ENCODE measurements around the gene PIRT. TPM values are rescaled to one million over a fixed set of nuclear protein-coding genes. Genes with fewer than 3 reads are reported as not detected.
A peak's percentile ranks its signal among the peaks of the same experiment; 100 is the strongest.

PIRT gene
- total and polyA plus RNA-seq, 9 donors, result 0.04 to 0.34 (median 0.05) TPM; not detected in 1

GRCh38 chr17:10824874-10825273 is 13.0 kb downstream of the PIRT start:
- WGBS (ENCODE audit: insufficient coverage), result 85% methylated on average over 6 of the region's 7 CpGs
- Histone ChIP-seq H3K27me3 (ENCODE audit: control insufficient read depth, insufficient read depth, low read length) (no peaks in the 10 kb centered on the region), H3K36me3 (ENCODE audit: control insufficient read depth, insufficient read depth, low read length) (no peaks in the 10 kb centered on the region), H3K4me1 (ENCODE audit: control insufficient read depth, insufficient read depth, low read length) (peaks cover 5% of the 10 kb centered on the region), H3K27ac (ENCODE audit: low read length) (no peak overlapping the region), H3K9me3 (replicated peaks; ENCODE audit: control insufficient read depth, low read depth, low read length) (no peaks in the 10 kb centered on the region), H3K4me3 (ENCODE audit: low read length) (no peak overlapping the region)
- DNase-seq, result no peak

GRCh38 chr17:10821770-10822169 is 16.1 kb downstream of the PIRT start:
- no peaks in the 10 kb centered on the region for H3K36me3 ChIP-seq (ENCODE audit: control insufficient read depth, insufficient read depth, low read length)
- no peak for DNase-seq
- no peaks in the 10 kb centered on the region for H3K9me3 ChIP-seq (replicated peaks; ENCODE audit: control insufficient read depth, low read depth, low read length)
- H3K4me1 ChIP-seq (ENCODE audit: control insufficient read depth, insufficient read depth, low read length), result peaks cover 5% of the 10 kb centered on the region
- peaks cover 2% of the 10 kb centered on the region for H3K27me3 ChIP-seq (ENCODE audit: control insufficient read depth, insufficient read depth, low read length)
- H3K4me3 ChIP-seq (ENCODE audit: low read length), result no peak overlapping the region
- no peak overlapping the region for H3K27ac ChIP-seq (ENCODE audit: low read length)

GRCh38 chr17:10821054-10821453 is 16.8 kb downstream of the PIRT start:
- Histone ChIP-seq H3K9me3 (replicated peaks; ENCODE audit: control insufficient read depth, low read depth, low read length) (no peaks in the 10 kb centered on the region), H3K4me1 (ENCODE audit: control insufficient read depth, insufficient read depth, low read length) (peaks cover 6% of the 10 kb centered on the region), H3K36me3 (ENCODE audit: control insufficient read depth, insufficient read depth, low read length) (no peaks in the 10 kb centered on the region), H3K4me3 (ENCODE audit: low read length) (no peak overlapping the region), H3K27me3 (ENCODE audit: control insufficient read depth, insufficient read depth, low read length) (peaks cover 2% of the 10 kb centered on the region), H3K27ac (ENCODE audit: low read length) (no peak overlapping the region)
- 71% methylated on average over 1 of the region's 4 CpGs for WGBS (ENCODE audit: insufficient coverage)
- DNase-seq, result no peak

- H3K27ac ChIP-seq (ENCODE audit: low read length), result no peak overlapping the region
- peaks cover 10% of the 10 kb centered on the region for H3K4me1 ChIP-seq (ENCODE audit: control insufficient read depth, insufficient read depth, low read length)
- peak; percentile 27 for DNase-seq
- no peaks in the 10 kb centered on the region for H3K9me3 ChIP-seq (replicated peaks; ENCODE audit: control insufficient read depth, low read depth, low read length)
- no peak overlapping the region for H3K4me3 ChIP-seq (ENCODE audit: low read length)
- WGBS (ENCODE audit: insufficient coverage), result 72% methylated on average over 4 of the region's 5 CpGs
- H3K27me3 ChIP-seq (ENCODE audit: control insufficient read depth, insufficient read depth, low read length), result peaks cover 2% of the 10 kb centered on the region
- H3K36me3 ChIP-seq (ENCODE audit: control insufficient read depth, insufficient read depth, low read length), result no peaks in the 10 kb centered on the region
These were observed 22.6 kb downstream of the PIRT start for GRCh38 chr17:10815319-10815718.

- no CpG with 5 or more reads among the region's 1 CpG for WGBS (ENCODE audit: insufficient coverage)
- Histone ChIP-seq H3K27me3 (ENCODE audit: control insufficient read depth, insufficient read depth, low read length) (peaks cover 2% of the 10 kb centered on the region), H3K36me3 (ENCODE audit: control insufficient read depth, insufficient read depth, low read length) (no peaks in the 10 kb centered on the region), H3K9me3 (replicated peaks; ENCODE audit: control insufficient read depth, low read depth, low read length) (no peaks in the 10 kb centered on the region), H3K27ac (ENCODE audit: low read length) (no peak overlapping the region), H3K4me1 (ENCODE audit: control insufficient read depth, insufficient read depth, low read length) (peaks cover 10% of the 10 kb centered on the region), H3K4me3 (ENCODE audit: low read length) (no peak overlapping the region)
- DNase-seq, result no peak
These were observed 23.8 kb downstream of the PIRT start for GRCh38 chr17:10814075-10814474.

- Histone ChIP-seq H3K4me1 (ENCODE audit: control insufficient read depth, insufficient read depth, low read length) (peaks cover 10% of the 10 kb centered on the region), H3K9me3 (replicated peaks; ENCODE audit: control insufficient read depth, low read depth, low read length) (no peaks in the 10 kb centered on the region), H3K4me3 (ENCODE audit: low read length) (no peak overlapping the region), H3K27me3 (ENCODE audit: control insufficient read depth, insufficient read depth, low read length) (peaks cover 2% of the 10 kb centered on the region), H3K36me3 (ENCODE audit: control insufficient read depth, insufficient read depth, low read length) (no peaks in the 10 kb centered on the region), H3K27ac (ENCODE audit: low read length) (no peak overlapping the region)
- WGBS (ENCODE audit: insufficient coverage), result 53% methylated on average over 4 of the region's 5 CpGs
- DNase-seq, result peak; percentile 43
These were observed 25.2 kb downstream of the PIRT start for GRCh38 chr17:10812674-10813073.

GRCh38 chr17:10809605-10810004 is 28.3 kb downstream of the PIRT start:
- Histone ChIP-seq H3K27ac (ENCODE audit: low read length) (no peak overlapping the region), H3K9me3 (replicated peaks; ENCODE audit: control insufficient read depth, low read depth, low read length) (no peaks in the 10 kb centered on the region), H3K27me3 (ENCODE audit: control insufficient read depth, insufficient read depth, low read length) (no peaks in the 10 kb centered on the region), H3K4me3 (ENCODE audit: low read length) (no peak overlapping the region), H3K36me3 (ENCODE audit: control insufficient read depth, insufficient read depth, low read length) (no peaks in the 10 kb centered on the region), H3K4me1 (ENCODE audit: control insufficient read depth, insufficient read depth, low read length) (peaks cover 10% of the 10 kb centered on the region)
- whole genome bisulfite sequencing (ENCODE audit: insufficient coverage), result 78% methylated on average over 2 of the region's 4 CpGs
- no peak for DNase-seq

GRCh38 chr17:10807704-10808128 is 30.2 kb downstream of the PIRT start:
- DNase-seq, result no peak
- H3K27ac ChIP-seq (ENCODE audit: low read length), result no peak overlapping the region
- no peaks in the 10 kb centered on the region for H3K27me3 ChIP-seq (ENCODE audit: control insufficient read depth, insufficient read depth, low read length)
- no peaks in the 10 kb centered on the region for H3K9me3 ChIP-seq (replicated peaks; ENCODE audit: control insufficient read depth, low read depth, low read length)
- 59% methylated on average over 6 of the region's 7 CpGs for WGBS (ENCODE audit: insufficient coverage)
- peaks cover 14% of the 10 kb centered on the region for H3K4me1 ChIP-seq (ENCODE audit: control insufficient read depth, insufficient read depth, low read length)
- H3K36me3 ChIP-seq (ENCODE audit: control insufficient read depth, insufficient read depth, low read length), result no peaks in the 10 kb centered on the region
- H3K4me3 ChIP-seq (ENCODE audit: low read length), result no peak overlapping the region

- 78% methylated on average over 3 of the region's 9 CpGs for WGBS (ENCODE audit: insufficient coverage)
- no peaks in the 10 kb centered on the region for H3K36me3 ChIP-seq (ENCODE audit: control insufficient read depth, insufficient read depth, low read length)
- no peak overlapping the region for H3K4me3 ChIP-seq (ENCODE audit: low read length)
- DNase-seq, result no peak
- H3K9me3 ChIP-seq (replicated peaks; ENCODE audit: control insufficient read depth, low read depth, low read length), result no peaks in the 10 kb centered on the region
- H3K27ac ChIP-seq (ENCODE audit: low read length), result no peak overlapping the region
- no peaks in the 10 kb centered on the region for H3K27me3 ChIP-seq (ENCODE audit: control insufficient read depth, insufficient read depth, low read length)
- peaks cover 8% of the 10 kb centered on the region for H3K4me1 ChIP-seq (ENCODE audit: control insufficient read depth, insufficient read depth, low read length)
These were observed 31.2 kb downstream of the PIRT start for GRCh38 chr17:10806545-10807262.

- WGBS (ENCODE audit: insufficient coverage), result 81% methylated on average over 6 of the region's 6 CpGs
- Histone ChIP-seq H3K36me3 (ENCODE audit: control insufficient read depth, insufficient read depth, low read length) (no peaks in the 10 kb centered on the region), H3K4me1 (ENCODE audit: control insufficient read depth, insufficient read depth, low read length) (peaks cover 8% of the 10 kb centered on the region), H3K9me3 (replicated peaks; ENCODE audit: control insufficient read depth, low read depth, low read length) (no peaks in the 10 kb centered on the region), H3K4me3 (ENCODE audit: low read length) (no peak overlapping the region), H3K27me3 (ENCODE audit: control insufficient read depth, insufficient read depth, low read length) (no peaks in the 10 kb centered on the region), H3K27ac (ENCODE audit: low read length) (no peak overlapping the region)
- no peak for DNase-seq
These were observed 32.0 kb downstream of the PIRT start for GRCh38 chr17:10805911-10806310.

GRCh38 chr17:10804546-10804945 is 33.3 kb downstream of the PIRT start:
- H3K27me3 ChIP-seq (ENCODE audit: control insufficient read depth, insufficient read depth, low read length), result no peaks in the 10 kb centered on the region
- H3K27ac ChIP-seq (ENCODE audit: low read length), result no peak overlapping the region
- H3K4me1 ChIP-seq (ENCODE audit: control insufficient read depth, insufficient read depth, low read length), result peaks cover 8% of the 10 kb centered on the region
- WGBS (ENCODE audit: insufficient coverage), result 85% methylated on average over 3 of the region's 7 CpGs
- H3K9me3 ChIP-seq (replicated peaks; ENCODE audit: control insufficient read depth, low read depth, low read length), result no peaks in the 10 kb centered on the region
- no peak for DNase-seq
- H3K4me3 ChIP-seq (ENCODE audit: low read length), result no peak overlapping the region
- no peaks in the 10 kb centered on the region for H3K36me3 ChIP-seq (ENCODE audit: control insufficient read depth, insufficient read depth, low read length)
